PC-3 (cell line): ENCODE results near the gene DGKH. TPM values are rescaled to one million over a fixed set of nuclear protein-coding genes. Genes with fewer than 3 reads are reported as not detected.

Experiments
- ATAC-seq: fragments of 200-7000 bp; cut with Tn5 transposase; 2 replicates; pipeline ENCODE4 v1.9.1; 2020; ENCODE audit warnings: mild to moderate bottlenecking, moderate library complexity
- BruUV-seq: library from RNA; stranded (reverse); fragments of 400-500 nt; replicated peaks from 2 replicates; lab custom pipeline; 2021; lab: Mats Ljungman, UMichigan
- CTCF ChIA-PET: fragments of 300-600 bp; sonication (Branson Sonifier 250); formaldehyde crosslinking; loops from one replicate; lab custom pipeline; 2022; ENCODE audit warnings: antibody characterized with exemption; lab: Charles Lee
- POLR2A ChIA-PET: fragments of 300-600 bp; sonication (Branson Sonifier 250); formaldehyde crosslinking; loops from one replicate; lab custom pipeline; 2022; ENCODE audit warnings: antibody characterized with exemption; ENCODE audit not compliant: unreplicated experiment; lab: Charles Lee
- DNase-seq: peaks from one replicate; pipeline ENCODE4 v3.0.0-alpha.2; 2015
- H2AFZ ChIP-seq: fragments of 300-600 bp; sonication (generic); 2 replicates; pipeline ENCODE4 v1.6.0; 2016; ENCODE audit warnings: antibody characterized with exemption, low read length
- H3F3A ChIP-seq: fragments of 300-600 bp; sonication (generic); one replicate; pipeline ENCODE4 v1.6.0; 2017; ENCODE audit warnings: antibody characterized with exemption, low read length, control low read depth, mild to moderate bottlenecking; ENCODE audit not compliant: unreplicated experiment
- H3K27ac ChIP-seq: fragments of 300-600 bp; sonication (generic); 2 replicates; pipeline ENCODE4 v1.5.1; 2016; ENCODE audit warnings: mild to moderate bottlenecking, low read length
- H3K27me3 ChIP-seq: fragments of 300-600 bp; sonication (generic); 2 replicates; pipeline ENCODE4 v1.6.1; 2016; ENCODE audit warnings: low read length, mixed read lengths
- H3K36me3 ChIP-seq: fragments of 300-600 bp; sonication (generic); 2 replicates; pipeline ENCODE4 v1.6.1; 2016; ENCODE audit warnings: low read depth, mixed run types, low read length, mixed read lengths
- H3K4me1 ChIP-seq: fragments of 300-600 bp; sonication (generic); 2 replicates; pipeline ENCODE4 v1.5.1; 2016; ENCODE audit warnings: low read length; ENCODE audit not compliant: insufficient read depth
- H3K4me2 ChIP-seq: fragments of 300-600 bp; sonication (generic); 2 replicates; pipeline ENCODE4 v1.6.0; 2016; ENCODE audit warnings: low read length
- H3K4me3 ChIP-seq: fragments of 300-600 bp; sonication (generic); 2 replicates; pipeline ENCODE4 v1.5.1; 2016; ENCODE audit warnings: mild to moderate bottlenecking, low read length, mixed read lengths
- H3K79me2 ChIP-seq: fragments of 300-600 bp; sonication (generic); 2 replicates; pipeline ENCODE4 v1.6.1; 2017; ENCODE audit warnings: low read length, mixed read lengths
- H3K9ac ChIP-seq: fragments of 300-600 bp; sonication (generic); 2 replicates; pipeline ENCODE4 v1.6.0; 2016; ENCODE audit warnings: mild to moderate bottlenecking, low read length
- H3K9me2 ChIP-seq: fragments of 300-600 bp; sonication (generic); replicated peaks from 2 replicates; pipeline ENCODE4 v1.6.1; 2016; ENCODE audit warnings: mixed run types, low read length, mixed read lengths
- H3K9me3 ChIP-seq: fragments of 300-600 bp; sonication (generic); 2 replicates; pipeline ENCODE4 v1.6.1; 2016; ENCODE audit warnings: low read length, mixed read lengths
- H4K20me1 ChIP-seq: fragments of 300-600 bp; sonication (generic); 2 replicates; pipeline ENCODE4 v1.6.1; 2016; ENCODE audit warnings: low read length, mixed read lengths
- CTCF ChIP-seq: fragments of 300-600 bp; sonication (generic); conservative IDR thresholded peaks from 2 replicates; pipeline ENCODE4 v1.5.1; 2017; ENCODE audit warnings: antibody characterized with exemption, low read depth, mild to moderate bottlenecking, low read length
- EZH2 ChIP-seq: fragments of 300-600 bp; sonication (generic); IDR thresholded peaks from one replicate; pipeline ENCODE4 v1.6.1; 2017; ENCODE audit warnings: antibody characterized with exemption, mild to moderate bottlenecking, low read length; ENCODE audit not compliant: unreplicated experiment
- EZH2phosphoT487 ChIP-seq: fragments of 300-600 bp; sonication (generic); IDR thresholded peaks from 2 replicates; pipeline ENCODE4 v1.6.1; 2018; ENCODE audit warnings: mild to moderate bottlenecking, antibody characterized with exemption, low read length, borderline replicate concordance
- intact Hi-C: fragments of 100-400 bp; cut with micrococcal nuclease; formaldehyde crosslinking; loops from 2 replicates; pipeline ENCODE4 v1.9.0; 2023
- total RNA-seq: library from RNA; depleted of rRNA; stranded (reverse); fragments of >200 nt; gene quantifications from 2 replicates; pipeline ENCODE4 v1.2.3, GENCODE V29; 2014

DGKH gene
- total RNA-seq, 1 experiment from 2014 or later = 5.9 TPM

GRCh38 chr13:42001580-42001979 lies 46.9 kb upstream of the DGKH start:
- peak overlapping the region; percentile 30; the same call in 1 of the 2 replicates for H2AFZ ChIP-seq
- H3K9me2 ChIP-seq = no peaks in the 10 kb centered on the region
- H3K27me3 ChIP-seq = no peaks in the 10 kb centered on the region
- H3K4me3 ChIP-seq = no peak overlapping the region
- ChIA-PET CTCF (no interaction called here), POLR2A (interaction anchor here (0.6 kb wide), 1 partner anchor 22 kb away, joined by 4 read pairs; no protein-coding TSS in a partner anchor)
- no peaks in the 10 kb centered on the region for H3K79me2 ChIP-seq
- no peaks in the 10 kb centered on the region for H3K36me3 ChIP-seq
- no peak overlapping the region for H3K4me2 ChIP-seq
- no peak overlapping the region for H3K9ac ChIP-seq
- BruUV-seq = no TSS peak
- peak; percentile 61 for ATAC-seq
- H3K27ac ChIP-seq = no peak overlapping the region
- DNase-seq = peak; percentile 44
- H3F3A ChIP-seq = no peaks in the 10 kb centered on the region
- no peaks in the 10 kb centered on the region for H3K9me3 ChIP-seq
- intact Hi-C loops = no loop called here
- TF ChIP-seq EZH2 = no peak
- TF ChIP-seq CTCF = no peak
- no peak for TF ChIP-seq EZH2phosphoT487
- no peaks in the 10 kb centered on the region for H4K20me1 ChIP-seq
- no peaks in the 10 kb centered on the region; the same call in 1 of the 2 replicates for H3K4me1 ChIP-seq

GRCh38 chr13:42002066-42002465 lies 46.4 kb upstream of the DGKH start:
- POLR2A ChIA-PET = no interaction called here
- no peaks in the 10 kb centered on the region for H3F3A ChIP-seq
- no peak overlapping the region for H3K4me3 ChIP-seq
- intact Hi-C loops = no loop called here
- ATAC-seq (no peak), DNase-seq (no peak)
- H3K9me3 ChIP-seq = no peaks in the 10 kb centered on the region
- no peaks in the 10 kb centered on the region; the same call in 1 of the 2 replicates for H3K4me1 ChIP-seq
- no peak overlapping the region for H2AFZ ChIP-seq
- no peak overlapping the region for H3K9ac ChIP-seq
- no peaks in the 10 kb centered on the region for H3K9me2 ChIP-seq
- no TSS peak for BruUV-seq
- H4K20me1 ChIP-seq = no peaks in the 10 kb centered on the region
- no peak overlapping the region for H3K4me2 ChIP-seq
- H3K27me3 ChIP-seq = no peaks in the 10 kb centered on the region
- TF ChIP-seq CTCF (no peak), EZH2phosphoT487 (no peak), EZH2 (no peak)
- no peaks in the 10 kb centered on the region for H3K79me2 ChIP-seq
- no peaks in the 10 kb centered on the region for H3K36me3 ChIP-seq
- no peak overlapping the region for H3K27ac ChIP-seq
- CTCF ChIA-PET = no interaction called here

- BruUV-seq = no TSS peak
- Histone ChIP-seq H3K4me3 (no peak overlapping the region), H3K4me1 (peaks cover 12% of the 10 kb centered on the region), H4K20me1 (no peaks in the 10 kb centered on the region), H3K9ac (no peak overlapping the region), H3K4me2 (peak overlapping the region; percentile 28), H3K27me3 (no peaks in the 10 kb centered on the region), H2AFZ (no peak overlapping the region), H3K36me3 (no peaks in the 10 kb centered on the region), H3K79me2 (no peaks in the 10 kb centered on the region), H3F3A (no peaks in the 10 kb centered on the region), H3K9me3 (no peaks in the 10 kb centered on the region), H3K27ac (no peak overlapping the region), H3K9me2 (no peaks in the 10 kb centered on the region)
- ChIA-PET POLR2A (interaction anchor here (0.6 kb wide), 1 partner anchor 34 kb away, joined by 3 read pairs; no protein-coding TSS in a partner anchor), CTCF (no interaction called here)
- peak; percentile 51 for DNase-seq
- peak; percentile 76 for ATAC-seq
- intact Hi-C loops = no loop called here
- TF ChIP-seq EZH2phosphoT487 (no peak), CTCF (no peak), EZH2 (no peak)
Observed at GRCh38 chr13:42007844-42008243, 40.6 kb upstream of the DGKH start.
